PC-3 (cell line): Measurements from ENCODE around the gene ZBTB11.

ENCODE experiments used
- EZH2phosphoT487 ChIP-seq: fragments of 300-600 bp; sonication (generic); IDR thresholded peaks from 2 replicates; pipeline ENCODE4 v1.6.1; 2018; ENCODE audit warnings: mild to moderate bottlenecking, antibody characterized with exemption, low read length, borderline replicate concordance
- TF ChIP-seq, protein P1 (sequence below): fragments of 300-600 bp; sonication (generic); conservative IDR thresholded peaks from 2 replicates; pipeline ENCODE4 v1.5.1; 2017; ENCODE audit warnings: antibody characterized with exemption, low read depth, mild to moderate bottlenecking, low read length

DNA sequence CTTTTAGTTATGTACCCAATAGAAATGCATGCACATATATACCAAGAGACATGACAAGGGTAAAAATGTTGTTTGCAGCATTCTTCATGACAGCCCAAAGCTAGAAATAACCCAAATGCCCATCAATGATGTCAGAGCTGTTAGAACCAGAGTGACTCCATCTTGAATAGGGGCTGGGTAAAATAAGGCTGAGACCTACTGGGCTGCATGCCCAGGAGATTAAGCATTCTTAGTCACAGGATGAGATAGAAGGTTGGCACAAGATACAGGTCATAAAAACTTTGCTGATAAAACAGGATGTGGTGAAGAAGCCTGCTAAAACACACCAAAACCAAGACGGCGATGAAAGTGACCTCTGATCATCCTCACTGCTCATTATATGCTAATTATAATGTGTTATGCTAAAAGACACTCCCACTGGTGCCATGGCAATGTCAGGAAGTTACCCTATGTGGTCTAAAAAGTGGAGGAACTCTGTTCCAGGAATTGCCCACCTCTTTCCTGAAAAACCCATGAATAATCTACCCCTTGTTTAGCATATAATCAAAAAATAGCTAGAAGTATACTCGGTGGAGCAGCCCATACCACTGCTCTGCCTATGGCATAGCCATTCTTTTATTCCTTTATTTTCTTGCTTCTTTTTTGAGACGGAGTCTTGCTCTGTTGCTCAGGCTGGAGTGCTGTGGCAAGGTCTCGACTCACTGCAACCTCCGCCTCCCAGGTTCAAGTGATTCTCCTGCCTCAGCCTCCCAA lies 32.9 kb downstream of the ZBTB11 start:
- TF ChIP-seq, protein P1, sequence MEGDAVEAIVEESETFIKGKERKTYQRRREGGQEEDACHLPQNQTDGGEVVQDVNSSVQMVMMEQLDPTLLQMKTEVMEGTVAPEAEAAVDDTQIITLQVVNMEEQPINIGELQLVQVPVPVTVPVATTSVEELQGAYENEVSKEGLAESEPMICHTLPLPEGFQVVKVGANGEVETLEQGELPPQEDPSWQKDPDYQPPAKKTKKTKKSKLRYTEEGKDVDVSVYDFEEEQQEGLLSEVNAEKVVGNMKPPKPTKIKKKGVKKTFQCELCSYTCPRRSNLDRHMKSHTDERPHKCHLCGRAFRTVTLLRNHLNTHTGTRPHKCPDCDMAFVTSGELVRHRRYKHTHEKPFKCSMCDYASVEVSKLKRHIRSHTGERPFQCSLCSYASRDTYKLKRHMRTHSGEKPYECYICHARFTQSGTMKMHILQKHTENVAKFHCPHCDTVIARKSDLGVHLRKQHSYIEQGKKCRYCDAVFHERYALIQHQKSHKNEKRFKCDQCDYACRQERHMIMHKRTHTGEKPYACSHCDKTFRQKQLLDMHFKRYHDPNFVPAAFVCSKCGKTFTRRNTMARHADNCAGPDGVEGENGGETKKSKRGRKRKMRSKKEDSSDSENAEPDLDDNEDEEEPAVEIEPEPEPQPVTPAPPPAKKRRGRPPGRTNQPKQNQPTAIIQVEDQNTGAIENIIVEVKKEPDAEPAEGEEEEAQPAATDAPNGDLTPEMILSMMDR: no peak
- no peak for TF ChIP-seq EZH2phosphoT487
